AG09309 (cell line): ENCODE results near the gene LRRC71.
"Not testable (repeated sequence)": the region's sequence is repeated elsewhere in the genome, so short reads cannot be mapped to it uniquely, and the experiment has no call there.

Experiments
- DNase-seq: peaks from one replicate; pipeline ENCODE4 v3.0.0-alpha.2; 2010; ENCODE audit warnings: low read depth
- H3K4me3 ChIP-seq: 2 replicates; pipeline ENCODE4 v1.5.1; 2011; ENCODE audit warnings: mild to moderate bottlenecking, low read depth, low read length, moderate library complexity; ENCODE audit not compliant: control insufficient read depth
- TF ChIP-seq, protein P1 (sequence below): IDR thresholded peaks from 2 replicates; pipeline ENCODE4 v1.5.1; 2011; ENCODE audit warnings: mild to moderate bottlenecking, low read depth, low read length, inconsistent platforms; ENCODE audit not compliant: insufficient read depth, control insufficient read depth; ENCODE audit errors: missing control alignments

Gene LRRC71

DNA sequence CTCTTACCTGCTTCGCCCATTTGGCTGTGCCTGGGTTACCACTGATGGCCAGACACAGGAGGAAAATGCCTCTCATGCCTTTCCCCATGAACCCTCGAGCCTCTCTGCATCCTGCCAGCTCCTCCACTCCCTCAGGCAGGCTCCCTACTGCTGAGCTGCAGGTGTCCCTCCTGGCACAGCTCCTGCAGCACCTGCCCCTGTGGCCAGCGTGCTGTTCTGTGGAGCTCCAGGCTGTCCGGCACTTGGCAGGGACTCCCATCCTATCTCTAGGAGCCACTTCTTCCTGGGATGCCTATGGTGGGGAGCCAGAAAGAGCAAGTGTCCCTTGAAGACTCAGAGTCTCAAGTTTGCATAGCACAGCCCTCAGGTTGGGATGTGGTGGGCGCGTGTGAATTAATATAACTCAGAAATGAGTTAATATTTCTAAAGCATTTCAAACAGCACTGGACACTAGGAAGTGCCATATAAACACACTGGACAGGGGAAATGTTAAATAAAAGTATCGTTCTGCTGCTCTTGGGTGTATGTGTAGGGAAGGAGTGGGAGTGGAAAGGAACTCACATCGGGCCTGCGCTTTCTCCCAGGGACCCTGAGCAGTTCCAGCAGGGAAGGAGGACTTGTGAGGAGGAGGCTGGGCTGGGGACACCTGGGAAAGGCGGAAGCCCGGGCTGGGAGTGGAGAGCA is 2.7 kb downstream of the LRRC71 start:
- TF ChIP-seq, protein P1, sequence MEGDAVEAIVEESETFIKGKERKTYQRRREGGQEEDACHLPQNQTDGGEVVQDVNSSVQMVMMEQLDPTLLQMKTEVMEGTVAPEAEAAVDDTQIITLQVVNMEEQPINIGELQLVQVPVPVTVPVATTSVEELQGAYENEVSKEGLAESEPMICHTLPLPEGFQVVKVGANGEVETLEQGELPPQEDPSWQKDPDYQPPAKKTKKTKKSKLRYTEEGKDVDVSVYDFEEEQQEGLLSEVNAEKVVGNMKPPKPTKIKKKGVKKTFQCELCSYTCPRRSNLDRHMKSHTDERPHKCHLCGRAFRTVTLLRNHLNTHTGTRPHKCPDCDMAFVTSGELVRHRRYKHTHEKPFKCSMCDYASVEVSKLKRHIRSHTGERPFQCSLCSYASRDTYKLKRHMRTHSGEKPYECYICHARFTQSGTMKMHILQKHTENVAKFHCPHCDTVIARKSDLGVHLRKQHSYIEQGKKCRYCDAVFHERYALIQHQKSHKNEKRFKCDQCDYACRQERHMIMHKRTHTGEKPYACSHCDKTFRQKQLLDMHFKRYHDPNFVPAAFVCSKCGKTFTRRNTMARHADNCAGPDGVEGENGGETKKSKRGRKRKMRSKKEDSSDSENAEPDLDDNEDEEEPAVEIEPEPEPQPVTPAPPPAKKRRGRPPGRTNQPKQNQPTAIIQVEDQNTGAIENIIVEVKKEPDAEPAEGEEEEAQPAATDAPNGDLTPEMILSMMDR, result no peak
- DNase-seq, result no peak
- H3K4me3 ChIP-seq, result no peak overlapping the region; the same call in 1 of the 2 replicates

DNA sequence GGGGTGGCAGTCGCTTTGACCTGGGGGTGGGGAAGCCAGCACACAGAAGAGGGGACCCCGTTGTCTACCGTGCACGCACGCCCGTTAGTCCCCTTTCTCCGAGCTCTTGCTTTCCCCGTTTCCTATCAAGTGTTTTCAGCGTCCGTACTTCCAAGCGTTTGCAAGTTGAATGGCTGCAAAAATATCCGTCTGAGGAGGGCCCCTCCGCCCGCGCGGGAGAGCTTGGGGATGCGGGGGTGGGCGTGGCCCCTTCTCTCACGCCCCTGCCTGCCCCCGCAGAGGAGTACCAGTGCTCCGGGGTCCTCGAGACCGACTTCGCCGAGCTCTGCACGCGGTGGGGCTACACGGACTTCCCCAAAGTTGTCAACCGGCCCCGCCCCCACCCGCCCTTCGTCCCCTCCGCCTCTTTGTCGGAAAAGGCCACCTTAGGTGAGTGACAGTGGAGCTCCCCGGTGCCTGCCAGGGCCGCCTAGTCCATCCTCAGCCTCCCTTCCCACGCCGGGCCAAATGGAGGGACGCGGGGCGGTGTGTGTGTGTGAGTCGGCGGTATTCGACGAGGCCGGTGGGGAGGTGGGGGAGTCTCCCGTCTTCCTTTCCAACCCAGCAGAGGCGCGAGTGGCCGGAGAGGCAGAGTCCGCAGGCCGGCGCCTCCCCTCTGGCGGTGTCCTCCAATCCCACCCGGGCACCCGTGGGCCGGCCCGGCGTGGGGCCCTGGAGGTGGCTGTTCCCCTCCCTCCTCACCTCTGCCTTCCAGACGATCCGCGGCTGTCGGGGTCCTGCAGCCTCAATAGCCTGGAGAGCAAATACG is 3.4 kb downstream of the LRRC71 start:
- DNase-seq, result no peak
- peak overlapping the region; percentile 16 for H3K4me3 ChIP-seq
- TF ChIP-seq, protein P1, result no peak

DNA sequence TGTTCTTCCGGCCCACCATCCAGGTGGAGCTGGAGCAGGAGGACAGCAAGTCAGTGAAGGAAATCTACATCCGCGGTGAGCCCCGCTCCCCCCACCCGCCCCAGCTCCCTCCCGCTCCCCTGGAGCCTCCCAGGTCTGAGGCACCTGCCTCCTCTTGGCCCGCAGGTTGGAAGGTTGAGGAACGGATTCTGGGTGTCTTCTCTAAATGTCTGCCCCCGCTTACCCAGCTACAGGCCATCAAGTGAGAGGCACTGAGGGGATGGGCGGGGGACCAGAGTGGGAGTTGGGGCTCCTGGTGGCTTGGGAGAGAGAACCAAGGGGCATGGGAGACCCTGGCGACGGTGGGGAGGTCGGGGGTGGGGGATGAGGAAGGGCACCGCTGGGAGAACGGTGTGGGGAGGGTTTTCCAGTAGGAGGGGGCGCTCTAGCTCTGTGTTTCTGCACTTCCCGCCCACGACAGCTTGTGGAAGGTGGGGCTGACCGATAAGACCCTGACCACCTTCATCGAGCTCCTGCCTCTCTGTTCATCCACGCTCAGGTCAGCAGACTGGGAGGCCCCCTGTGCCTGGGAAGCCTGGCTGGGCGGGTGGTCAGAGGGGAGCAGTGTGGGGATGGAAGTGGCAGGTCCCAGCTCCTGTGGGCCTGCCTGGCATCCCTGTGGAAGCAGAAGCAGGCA is 4.2 kb downstream of the LRRC71 start:
- TF ChIP-seq, protein P1, result no peak
- DNase-seq, result no peak
- no peak overlapping the region for H3K4me3 ChIP-seq

DNA sequence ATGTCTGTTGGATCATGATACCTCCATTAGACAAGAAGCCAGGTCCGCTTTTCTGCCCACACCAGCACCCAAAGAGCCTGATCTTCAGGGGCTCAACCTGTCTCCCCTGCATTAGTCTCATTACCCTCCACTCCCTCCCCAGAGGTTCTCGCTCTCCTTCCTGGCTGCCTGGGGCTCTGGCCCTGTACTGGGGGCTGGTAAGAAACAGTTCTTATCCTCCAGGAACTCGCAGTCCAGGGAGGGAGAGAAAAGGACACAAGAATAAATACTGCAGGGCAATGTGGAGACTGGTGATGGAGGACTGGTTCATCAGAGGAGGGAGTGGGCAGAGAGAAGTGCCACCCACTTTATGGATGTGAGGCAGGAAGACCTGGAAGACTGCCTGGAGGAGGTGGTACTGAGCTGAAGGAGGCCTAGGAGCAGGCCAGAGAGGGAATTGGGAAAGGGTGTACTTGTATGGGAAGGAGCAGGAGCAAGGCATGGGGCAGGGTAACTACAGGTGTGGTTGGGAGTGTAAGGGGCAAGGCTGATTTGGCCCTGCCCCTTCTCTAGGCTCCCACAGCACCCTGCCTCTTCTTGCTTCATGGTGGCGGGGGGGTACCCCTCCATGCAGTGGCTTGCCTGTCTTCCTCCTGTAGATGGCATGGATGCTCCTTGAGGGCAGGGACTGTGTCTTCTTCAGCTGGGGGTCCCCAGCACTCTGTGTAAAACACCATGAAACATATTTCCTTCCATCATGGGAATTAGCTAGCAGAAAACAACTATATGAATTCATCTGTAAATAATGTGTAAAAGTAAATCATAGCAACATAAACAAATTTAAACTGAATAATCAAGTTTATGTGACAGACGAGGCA is 5.0 kb downstream of the LRRC71 start:
- TF ChIP-seq, protein P1, result no peak
- H3K4me3 ChIP-seq, result no peak overlapping the region
- DNase-seq, result no peak

DNA sequence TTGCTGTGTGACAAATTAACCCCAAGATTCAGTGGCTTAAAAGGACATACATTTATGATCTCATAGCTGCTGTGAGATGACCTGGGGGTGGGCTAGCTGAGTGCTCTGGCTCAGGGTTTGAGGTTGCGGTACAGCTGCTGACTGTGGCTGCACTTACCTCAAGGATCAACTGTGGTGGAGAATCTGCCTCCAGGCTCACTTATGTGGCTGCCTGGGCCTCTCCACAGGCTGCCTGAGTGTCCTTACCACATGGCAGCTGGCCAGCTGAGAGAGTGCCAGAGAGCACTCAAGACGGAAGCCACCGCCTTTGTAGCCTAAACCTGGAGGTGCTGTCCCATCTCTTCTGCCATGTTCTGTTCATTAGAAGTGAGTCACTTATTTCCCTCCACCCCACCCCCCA is 5.7 kb downstream of the LRRC71 start:
- no peak overlapping the region for H3K4me3 ChIP-seq
- TF ChIP-seq, protein P1, result no peak
- DNase-seq, result no peak

DNA sequence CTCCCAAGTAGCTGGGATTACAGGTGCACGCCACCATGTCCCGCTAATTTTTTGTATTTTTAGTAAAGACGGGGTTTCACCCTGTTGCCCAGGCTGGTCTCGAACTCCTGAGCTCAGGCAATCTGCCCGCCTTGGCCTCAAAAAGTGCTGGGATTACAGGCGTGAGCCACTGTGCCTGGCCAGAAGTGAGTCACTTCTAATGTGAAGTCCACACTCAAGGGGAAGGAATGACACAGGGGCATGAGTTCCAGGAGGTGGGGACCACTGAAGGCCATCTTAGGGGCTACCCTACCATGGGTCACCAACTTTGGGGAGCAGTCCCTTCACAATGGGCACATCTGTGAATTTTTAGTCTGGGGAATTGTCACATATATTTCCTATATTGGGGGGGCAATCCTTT is 6.3 kb downstream of the LRRC71 start:
- DNase-seq, H3K4me3 ChIP-seq: not testable (repeated sequence)
